PC-3 (cell line): ENCODE data around the gene STK16.
"Not testable (repeated sequence)": the region's sequence is repeated elsewhere in the genome, so short reads cannot be mapped to it uniquely, and the experiment has no call there.

Experiments
- CTCF ChIP-seq: fragments of 300-600 bp; sonication (generic); conservative IDR thresholded peaks from 2 replicates; pipeline ENCODE4 v1.5.1; 2017; ENCODE audit warnings: antibody characterized with exemption, low read depth, mild to moderate bottlenecking, low read length
- EZH2 ChIP-seq: fragments of 300-600 bp; sonication (generic); IDR thresholded peaks from one replicate; pipeline ENCODE4 v1.6.1; 2017; ENCODE audit warnings: antibody characterized with exemption, mild to moderate bottlenecking, low read length; ENCODE audit not compliant: unreplicated experiment

- not testable (repeated sequence) for TF ChIP-seq CTCF, EZH2
These were observed 43.9 kb upstream of the STK16 start for GRCh38 chr2:219201331-219201730.
